ENCODE measurements around the gene DYRK2.

GRCh38 chr12:67666605-67667004 lies 18.1 kb downstream of the DYRK2 start:
- TF ChIP-seq, protein P1, sequence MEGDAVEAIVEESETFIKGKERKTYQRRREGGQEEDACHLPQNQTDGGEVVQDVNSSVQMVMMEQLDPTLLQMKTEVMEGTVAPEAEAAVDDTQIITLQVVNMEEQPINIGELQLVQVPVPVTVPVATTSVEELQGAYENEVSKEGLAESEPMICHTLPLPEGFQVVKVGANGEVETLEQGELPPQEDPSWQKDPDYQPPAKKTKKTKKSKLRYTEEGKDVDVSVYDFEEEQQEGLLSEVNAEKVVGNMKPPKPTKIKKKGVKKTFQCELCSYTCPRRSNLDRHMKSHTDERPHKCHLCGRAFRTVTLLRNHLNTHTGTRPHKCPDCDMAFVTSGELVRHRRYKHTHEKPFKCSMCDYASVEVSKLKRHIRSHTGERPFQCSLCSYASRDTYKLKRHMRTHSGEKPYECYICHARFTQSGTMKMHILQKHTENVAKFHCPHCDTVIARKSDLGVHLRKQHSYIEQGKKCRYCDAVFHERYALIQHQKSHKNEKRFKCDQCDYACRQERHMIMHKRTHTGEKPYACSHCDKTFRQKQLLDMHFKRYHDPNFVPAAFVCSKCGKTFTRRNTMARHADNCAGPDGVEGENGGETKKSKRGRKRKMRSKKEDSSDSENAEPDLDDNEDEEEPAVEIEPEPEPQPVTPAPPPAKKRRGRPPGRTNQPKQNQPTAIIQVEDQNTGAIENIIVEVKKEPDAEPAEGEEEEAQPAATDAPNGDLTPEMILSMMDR (IDR thresholded peaks at IDR 0.05 in 8 of 11, conservative IDR thresholded peaks at IDR 0.05 in 3 of 11): no peak
- TF ChIP-seq POLR2AphosphoS5 (IDR thresholded peaks at IDR 0.05): no peak
